ENCODE measurements around the gene NPIPB13. TPM values are rescaled to one million over a fixed set of nuclear protein-coding genes. Genes with fewer than 3 reads are reported as not detected.
"Not testable (repeated sequence)": the region's sequence is repeated elsewhere in the genome, so short reads cannot be mapped to it uniquely, and the experiment has no call there.

Gene NPIPB13
- total RNA-seq: 10 to 100 TPM; 15.3 to 28.5 (median 21.7) TPM
- long read RNA-seq, donor 1, partial matches to known transcripts: 0 of 3 reads
- long read RNA-seq, donor 1, other reads (novel, unspliced or antisense): 3 of 3 reads
- long read RNA-seq, donor 2: 0 reads

DNA sequence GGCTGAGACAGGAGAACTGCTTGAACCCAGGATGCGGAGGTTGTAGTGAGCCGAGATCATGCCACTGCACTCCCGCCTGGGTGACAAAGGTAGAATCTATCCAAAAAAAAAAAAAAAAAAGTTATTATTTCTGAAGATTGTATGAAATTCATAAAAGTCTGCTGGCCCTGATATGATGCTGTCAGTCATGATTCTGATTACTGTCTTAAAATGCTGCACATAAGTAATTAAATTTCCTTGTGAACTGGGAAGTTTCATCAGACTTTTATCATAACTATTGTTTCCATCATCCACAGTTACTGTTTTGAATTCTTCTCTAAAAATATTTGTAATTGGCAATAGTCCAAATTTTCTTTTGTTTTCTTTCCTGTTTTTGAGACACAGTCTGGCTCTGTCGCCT, at the start of gene NPIPB13:
Gene NPIPB13 (minus strand): TSS at position 101 of the 400 bp plus-strand sequence. CDS start 2,906 bp downstream, outside the sequence.
- intact Hi-C loops (cut with DNase I, micrococcal nuclease); DNase-seq; H3K4me3 ChIP-seq; H3K4me1 ChIP-seq (ENCODE audit: low read depth); ATAC-seq; H3K9me3 ChIP-seq; H3K36me3 ChIP-seq (ENCODE audit: low read depth): not testable (repeated sequence)

DNA sequence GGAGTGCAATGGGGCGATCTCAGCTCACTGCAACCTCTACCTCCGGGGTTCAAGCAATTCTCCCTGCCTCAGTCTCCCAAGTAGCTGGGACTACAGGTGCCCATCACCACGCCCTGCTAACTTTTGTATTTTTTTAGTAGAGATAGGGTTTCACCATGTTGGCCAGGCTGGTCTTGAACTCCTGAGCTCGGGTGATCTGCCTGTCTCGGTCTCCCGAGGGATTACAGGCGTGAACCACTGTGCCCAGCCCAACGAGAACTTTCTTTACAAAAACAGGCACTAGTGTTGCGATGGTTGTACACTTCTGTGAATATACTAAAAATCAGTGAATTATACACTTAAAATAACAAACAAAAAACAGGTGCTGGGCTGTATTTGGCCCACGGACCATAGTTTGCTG, 34.1 kb upstream of the NPIPB13 start:
- DNase-seq: peak; percentile 39 to 50 (median 49)
- H3K4me1 ChIP-seq (ENCODE audit: low read depth); ATAC-seq; H3K9me3 ChIP-seq; intact Hi-C loops (cut with DNase I, micrococcal nuclease); H3K36me3 ChIP-seq (ENCODE audit: low read depth); H3K4me3 ChIP-seq: not testable (repeated sequence)

DNA sequence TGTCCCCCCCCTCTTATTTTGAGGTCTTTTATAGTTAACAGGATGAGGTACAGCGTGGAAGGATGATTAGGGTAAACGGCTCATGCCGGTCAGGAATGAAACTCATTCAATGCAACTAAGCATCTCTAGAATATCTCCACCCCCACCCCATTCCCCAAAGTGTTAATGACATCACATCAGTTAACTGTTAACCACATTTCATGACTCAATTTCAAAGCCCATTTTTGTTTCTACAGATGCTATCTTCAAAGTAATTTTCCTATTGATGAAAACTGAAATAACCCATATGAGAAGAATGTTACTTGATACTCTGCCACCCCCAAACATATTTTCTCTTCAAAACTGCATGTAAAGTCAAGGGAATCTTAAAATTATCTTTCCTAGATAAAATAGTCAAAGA, 30.2 kb upstream of the NPIPB13 start:
- H3K4me1 ChIP-seq (ENCODE audit: low read depth); H3K9me3 ChIP-seq; intact Hi-C loops (cut with DNase I, micrococcal nuclease); H3K4me3 ChIP-seq; ATAC-seq; H3K36me3 ChIP-seq (ENCODE audit: low read depth); DNase-seq: not testable (repeated sequence)

GRCh38 chr16:30217082-30217481, 31.2 kb downstream of the NPIPB13 start:
- intact Hi-C loops (cut with DNase I, micrococcal nuclease); H3K36me3 ChIP-seq (ENCODE audit: low read depth); H3K4me3 ChIP-seq; H3K9me3 ChIP-seq; H3K4me1 ChIP-seq (ENCODE audit: low read depth); ATAC-seq: not testable (repeated sequence)
- peak in 2 of 3 donors; percentile 16 to 17 for DNase-seq

GRCh38 chr16:30211414-30211813, 36.9 kb downstream of the NPIPB13 start:
- H3K4me3 ChIP-seq; H3K4me1 ChIP-seq (ENCODE audit: low read depth); H3K36me3 ChIP-seq (ENCODE audit: low read depth); H3K9me3 ChIP-seq; intact Hi-C loops (cut with DNase I, micrococcal nuclease); DNase-seq: not testable (repeated sequence)
- peak; percentile 17 for ATAC-seq

GRCh38 chr16:30209032-30209431, 39.2 kb downstream of the NPIPB13 start:
- peak; percentile 74 for ATAC-seq
- H3K9me3 ChIP-seq; H3K4me1 ChIP-seq (ENCODE audit: low read depth); H3K4me3 ChIP-seq; H3K36me3 ChIP-seq (ENCODE audit: low read depth); intact Hi-C loops (cut with DNase I, micrococcal nuclease): not testable (repeated sequence)
- DNase-seq: peak in 2 of 3 donors; percentile 77 to 87

- intact Hi-C loops (cut with DNase I, micrococcal nuclease); H3K4me3 ChIP-seq; H3K9me3 ChIP-seq; H3K4me1 ChIP-seq (ENCODE audit: low read depth); H3K36me3 ChIP-seq (ENCODE audit: low read depth): not testable (repeated sequence)
- DNase-seq: peak; percentile 24 to 52 (median 43)
- peak; percentile 66 for ATAC-seq
These were observed 41.1 kb downstream of the NPIPB13 start for GRCh38 chr16:30207063-30207704.

DNA sequence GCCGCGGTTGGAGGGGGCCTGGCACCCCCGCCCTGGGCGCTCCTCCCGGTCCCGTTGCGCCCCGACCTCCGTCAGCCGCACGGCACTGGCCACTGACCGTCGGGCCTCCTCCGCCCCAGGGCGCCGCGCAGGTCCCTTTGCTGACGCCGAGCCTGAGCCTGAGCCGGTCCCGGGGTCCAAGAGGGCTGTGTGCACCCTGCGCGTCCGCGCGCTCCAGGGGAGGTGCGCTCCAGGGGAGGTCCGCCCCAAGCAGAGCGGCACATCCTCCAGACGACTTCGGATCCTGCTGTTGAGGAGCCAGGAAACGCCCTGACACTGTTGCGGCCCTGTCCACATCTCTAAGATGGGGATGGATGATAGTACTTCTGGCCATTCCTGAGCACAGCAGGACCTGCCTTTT, 42.0 kb downstream of the NPIPB13 start:
- ATAC-seq: peak; percentile 49
- H3K36me3 ChIP-seq (ENCODE audit: low read depth); H3K9me3 ChIP-seq; DNase-seq; H3K4me3 ChIP-seq; H3K4me1 ChIP-seq (ENCODE audit: low read depth); intact Hi-C loops (cut with DNase I, micrococcal nuclease): not testable (repeated sequence)

- ATAC-seq (peak; percentile 69), DNase-seq (peak; percentile 32 to 58 (median 54))
- intact Hi-C loops (cut with DNase I, micrococcal nuclease); H3K4me1 ChIP-seq (ENCODE audit: low read depth); H3K36me3 ChIP-seq (ENCODE audit: low read depth); H3K9me3 ChIP-seq; H3K4me3 ChIP-seq: not testable (repeated sequence)
These were observed 42.6 kb downstream of the NPIPB13 start for GRCh38 chr16:30205541-30206236.

- H3K9me3 ChIP-seq; H3K4me3 ChIP-seq; intact Hi-C loops (cut with DNase I, micrococcal nuclease); DNase-seq; H3K36me3 ChIP-seq (ENCODE audit: low read depth); H3K4me1 ChIP-seq (ENCODE audit: low read depth): not testable (repeated sequence)
- peak; percentile 76 for ATAC-seq
These were observed 48.5 kb downstream of the NPIPB13 start for GRCh38 chr16:30199608-30200343.

DNA sequence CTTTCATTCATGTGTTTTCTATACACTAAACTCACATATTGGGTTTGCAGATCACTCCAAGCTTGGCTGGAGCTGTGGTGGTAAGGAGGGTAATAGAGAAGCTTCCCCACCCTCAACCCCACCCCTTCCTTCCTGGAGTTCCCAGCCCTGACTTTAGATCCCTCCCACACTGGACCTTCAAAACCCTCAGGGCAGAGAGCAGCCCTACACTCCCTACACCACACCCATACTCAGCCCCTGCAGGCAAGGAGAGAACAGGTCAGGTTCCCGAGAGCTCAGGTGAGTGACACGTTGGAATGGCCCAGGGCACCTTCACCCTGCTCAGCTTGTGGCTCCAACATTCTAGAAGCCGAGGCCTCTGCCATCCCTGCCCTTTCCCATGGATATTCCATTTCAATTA, 49.2 kb downstream of the NPIPB13 start, which contains the start of gene SULT1A3:
Gene SULT1A3 (plus strand): TSS at position 207 of the 400 bp plus-strand sequence. CDS start 1,474 bp downstream, outside the sequence.
- DNase-seq; H3K4me3 ChIP-seq; H3K4me1 ChIP-seq (ENCODE audit: low read depth); H3K36me3 ChIP-seq (ENCODE audit: low read depth); intact Hi-C loops (cut with DNase I, micrococcal nuclease); H3K9me3 ChIP-seq: not testable (repeated sequence)
- ATAC-seq: peak; percentile 77
